HepG2 (cell line): ENCODE data around the gene EMC8. TPM values are rescaled to one million over a fixed set of nuclear protein-coding genes. Genes with fewer than 3 reads are reported as not detected.

ENCODE experiments used
- CHCHD3 ChIP-seq: sonication (generic); formaldehyde crosslinking; IDR thresholded peaks from 2 replicates; pipeline ENCODE4 v1.8.0; 2022; ENCODE audit warnings: mild to moderate bottlenecking, missing genetic modification reagents, moderate library complexity
- EHMT2 ChIP-seq: fragments of 200-600 bp; sonication (generic); IDR thresholded peaks from 2 replicates; pipeline ENCODE4 v1.7.0; 2017; ENCODE audit warnings: antibody characterized with exemption, low read depth, low read length, borderline replicate concordance
- HNRNPLL ChIP-seq: fragments of 200-400 bp; formaldehyde crosslinking; IDR thresholded peaks from 2 replicates; pipeline ENCODE4 v1.6.1; 2017; ENCODE audit warnings: mild to moderate bottlenecking, low read depth, low read length; ENCODE audit not compliant: poor library complexity, severe bottlenecking
- KDM4B ChIP-seq: sonication (generic); formaldehyde crosslinking; IDR thresholded peaks from 2 replicates; pipeline ENCODE4 v1.4.0; 2020; ENCODE audit warnings: missing genetic modification reagents
- MAFF ChIP-seq: IDR thresholded peaks from 2 replicates; pipeline ENCODE4 v1.6.1; 2011; ENCODE audit warnings: low read depth, low read length, improper control_type of control experiment
- MLLT10 ChIP-seq: sonication (generic); formaldehyde crosslinking; IDR thresholded peaks from 2 replicates; pipeline ENCODE4 v1.4.0; 2020; ENCODE audit warnings: missing genetic modification reagents
- NKX3-1 ChIP-seq: sonication (generic); formaldehyde crosslinking; IDR thresholded peaks from 2 replicates; pipeline ENCODE4 v1.5.0; 2020; ENCODE audit warnings: missing genetic modification reagents
- NPAS2 ChIP-seq: sonication (generic); formaldehyde crosslinking; IDR thresholded peaks from 2 replicates; pipeline ENCODE4 v1.8.0; 2022; ENCODE audit warnings: mild to moderate bottlenecking, missing genetic modification reagents, borderline replicate concordance
- NR2F1 ChIP-seq, 2 experiments: fragments of 450-650 bp in 1 of 2; formaldehyde crosslinking in 1 of 2; IDR thresholded peaks; 2 replicates each; pipeline versions ENCODE4 v1.5.0 to v1.6.1; 2016 to 2020; ENCODE audit warnings: mild to moderate bottlenecking in 1 of 2, missing compliant biosample characterization in 1 of 2, missing genetic modification reagents in 1 of 2, moderate library complexity in 1 of 2
- SNAPC2 ChIP-seq: sonication (generic); formaldehyde crosslinking; IDR thresholded peaks from 2 replicates; pipeline ENCODE4 v1.8.1; 2022; ENCODE audit warnings: mild to moderate bottlenecking, missing genetic modification reagents
- SOX5 ChIP-seq: IDR thresholded peaks from 2 replicates; pipeline ENCODE4 v1.6.1; 2016; ENCODE audit warnings: borderline replicate concordance
- TARDBP ChIP-seq: sonication (generic); formaldehyde crosslinking; IDR thresholded peaks from 2 replicates; pipeline ENCODE4 v1.8.0; 2022; ENCODE audit warnings: mild to moderate bottlenecking, missing genetic modification reagents
- TEAD3 ChIP-seq: optimal IDR thresholded peaks from 2 replicates; pipeline ENCODE3; 2016; ENCODE audit warnings: borderline replicate concordance
- XBP1 ChIP-seq: sonication (generic); formaldehyde crosslinking; IDR thresholded peaks from 2 replicates; pipeline ENCODE4 v1.5.0; 2020; ENCODE audit warnings: missing genetic modification reagents
- ZFX ChIP-seq: sonication (generic); formaldehyde crosslinking; IDR thresholded peaks from 2 replicates; pipeline ENCODE4 v1.4.0; 2020; ENCODE audit warnings: mild to moderate bottlenecking, low read depth, missing genetic modification reagents, moderate library complexity
- ZFY ChIP-seq: sonication (generic); formaldehyde crosslinking; IDR thresholded peaks from 2 replicates; pipeline ENCODE4 v1.4.0; 2020; ENCODE audit warnings: missing genetic modification reagents
- ZKSCAN8 ChIP-seq: IDR thresholded peaks from 2 replicates; pipeline ENCODE4 v1.6.1; 2016; ENCODE audit warnings: borderline replicate concordance, missing genetic modification reagents, missing compliant biosample characterization
- ZNF776 ChIP-seq: sonication (generic); formaldehyde crosslinking; IDR thresholded peaks from 2 replicates; pipeline ENCODE4 v1.4.0; 2020; ENCODE audit warnings: mild to moderate bottlenecking, missing genetic modification reagents
- polyA plus RNA-seq, 8 experiments: library from polyadenylated mRNA; depleted of rRNA in 3 of 8; stranded (reverse) in 7 of 8; unstranded in 1 of 8; fragments of >200 nt; fragmentation: Illumina TruSeq in 4 of 8; extraction: Trizol in 4 of 8; gene quantifications; 2 replicates each; pipeline versions ENCODE4 v1.2.1 to v1.2.3, GENCODE V29; 2011 to 2016; ENCODE audit warnings: low read depth in 4 of 8, missing spikeins in 1 of 8, mixed read lengths in 1 of 8; ENCODE audit not compliant: insufficient read depth in 1 of 8
- total RNA-seq, 5 experiments: library from RNA; depleted of rRNA; stranded (reverse); fragments of >200 nt; fragmentation: Illumina TruSeq; extraction: Trizol; gene quantifications; 2 replicates each; pipeline ENCODE4 v1.2.3, GENCODE V29; 2016; ENCODE audit warnings: low read depth in 1 of 5
- TF ChIP-seq, protein P1 (sequence below): sonication (generic); formaldehyde crosslinking; IDR thresholded peaks from 2 replicates; pipeline ENCODE4 v1.5.1; 2020; ENCODE audit warnings: missing genetic modification reagents, mild to moderate bottlenecking, borderline replicate concordance
- TF ChIP-seq, protein P2 (sequence below): sonication (generic); formaldehyde crosslinking; IDR thresholded peaks from 2 replicates; pipeline ENCODE4 v1.8.0; 2022; ENCODE audit warnings: mild to moderate bottlenecking, missing genetic modification reagents, moderate library complexity
- TF ChIP-seq, protein P3 (sequence below): sonication (generic); formaldehyde crosslinking; IDR thresholded peaks from 2 replicates; pipeline ENCODE4 v1.4.0; 2020; ENCODE audit warnings: missing genetic modification reagents, low read depth, mild to moderate bottlenecking, borderline replicate concordance
- TF ChIP-seq, protein P4 (sequence below): sonication (generic); formaldehyde crosslinking; IDR thresholded peaks from 2 replicates; pipeline ENCODE4 v1.4.0; 2020; ENCODE audit warnings: mild to moderate bottlenecking, missing genetic modification reagents

The EMC8 gene
- total and polyA plus RNA-seq, 2 of the 13 experiments (the other 11 are each of a cell fraction or from before 2014, with no cell fraction given) = 55.0 to 76.0 TPM

DNA sequence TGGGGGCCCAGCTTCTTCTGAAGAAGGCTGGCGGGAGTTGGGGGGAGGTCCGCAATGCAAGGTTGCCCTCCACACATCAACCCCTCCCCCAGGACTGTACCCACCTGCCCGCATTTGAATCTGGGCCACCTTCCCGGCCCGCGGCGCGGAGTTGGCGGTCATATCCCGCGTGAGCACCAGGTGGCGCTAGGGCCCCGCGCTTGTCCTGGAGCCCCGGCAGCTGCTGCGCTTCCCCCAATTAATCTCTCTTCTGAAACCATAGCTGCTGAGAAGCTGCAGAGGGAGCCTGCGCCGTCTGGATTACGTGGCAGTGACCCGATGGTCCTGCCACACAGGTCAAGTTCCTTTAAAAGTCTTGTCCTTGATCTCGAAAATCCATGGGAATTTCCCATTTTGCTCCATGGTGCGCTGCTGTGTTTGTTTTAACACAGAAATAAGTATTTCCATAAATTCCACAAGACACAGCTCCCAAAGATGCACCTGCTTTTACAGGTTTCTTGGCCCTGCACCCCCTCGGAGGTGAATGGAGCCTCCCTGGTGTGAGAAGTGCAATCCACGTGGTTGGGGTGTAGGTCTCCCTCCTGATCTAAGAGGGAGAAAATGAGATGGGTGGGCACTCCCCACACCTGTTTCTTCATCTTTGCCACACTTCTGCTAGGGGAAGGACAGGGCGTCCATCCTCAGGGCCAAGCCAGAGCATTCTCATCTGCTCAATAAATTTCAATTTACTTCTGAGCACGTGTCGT is 22.2 kb upstream of the EMC8 start (continued):
- TF ChIP-seq, protein P1, sequence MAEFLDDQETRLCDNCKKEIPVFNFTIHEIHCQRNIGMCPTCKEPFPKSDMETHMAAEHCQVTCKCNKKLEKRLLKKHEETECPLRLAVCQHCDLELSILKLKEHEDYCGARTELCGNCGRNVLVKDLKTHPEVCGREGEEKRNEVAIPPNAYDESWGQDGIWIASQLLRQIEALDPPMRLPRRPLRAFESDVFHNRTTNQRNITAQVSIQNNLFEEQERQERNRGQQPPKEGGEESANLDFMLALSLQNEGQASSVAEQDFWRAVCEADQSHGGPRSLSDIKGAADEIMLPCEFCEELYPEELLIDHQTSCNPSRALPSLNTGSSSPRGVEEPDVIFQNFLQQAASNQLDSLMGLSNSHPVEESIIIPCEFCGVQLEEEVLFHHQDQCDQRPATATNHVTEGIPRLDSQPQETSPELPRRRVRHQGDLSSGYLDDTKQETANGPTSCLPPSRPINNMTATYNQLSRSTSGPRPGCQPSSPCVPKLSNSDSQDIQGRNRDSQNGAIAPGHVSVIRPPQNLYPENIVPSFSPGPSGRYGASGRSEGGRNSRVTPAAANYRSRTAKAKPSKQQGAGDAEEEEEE (CRISPR knock-in tag) = no peak
- TF ChIP-seq ZFX (CRISPR knock-in tag) (no peak), ZFY (CRISPR knock-in tag) (0 out of 2 replicates have a peak, but pooled peaks have one; percentile 18), MLLT10 (no peak), HNRNPLL (peak; percentile 64), EHMT2 (no peak), NKX3-1 (CRISPR knock-in tag) (no peak), MAFF (no peak), TARDBP (CRISPR knock-in tag) (no peak), ZKSCAN8 (0 out of 2 replicates have a peak, but pooled peaks have one; percentile 57), NR2F1 (CRISPR knock-in tag; IDR thresholded peaks at IDR 0.05) (no peak), TEAD3 (CRISPR knock-in tag) (peak; percentile 57), NPAS2 (CRISPR knock-in tag) (no peak), CHCHD3 (CRISPR knock-in tag) (no peak), SOX5 (CRISPR knock-in tag) (no peak), XBP1 (CRISPR knock-in tag) (no peak), SNAPC2 (CRISPR knock-in tag) (no peak), KDM4B (CRISPR knock-in tag) (no peak), ZNF776 (CRISPR knock-in tag) (no peak)
- TF ChIP-seq, protein P2, sequence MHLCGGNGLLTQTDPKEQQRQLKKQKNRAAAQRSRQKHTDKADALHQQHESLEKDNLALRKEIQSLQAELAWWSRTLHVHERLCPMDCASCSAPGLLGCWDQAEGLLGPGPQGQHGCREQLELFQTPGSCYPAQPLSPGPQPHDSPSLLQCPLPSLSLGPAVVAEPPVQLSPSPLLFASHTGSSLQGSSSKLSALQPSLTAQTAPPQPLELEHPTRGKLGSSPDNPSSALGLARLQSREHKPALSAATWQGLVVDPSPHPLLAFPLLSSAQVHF (CRISPR knock-in tag) = no peak
- TF ChIP-seq, protein P3, sequence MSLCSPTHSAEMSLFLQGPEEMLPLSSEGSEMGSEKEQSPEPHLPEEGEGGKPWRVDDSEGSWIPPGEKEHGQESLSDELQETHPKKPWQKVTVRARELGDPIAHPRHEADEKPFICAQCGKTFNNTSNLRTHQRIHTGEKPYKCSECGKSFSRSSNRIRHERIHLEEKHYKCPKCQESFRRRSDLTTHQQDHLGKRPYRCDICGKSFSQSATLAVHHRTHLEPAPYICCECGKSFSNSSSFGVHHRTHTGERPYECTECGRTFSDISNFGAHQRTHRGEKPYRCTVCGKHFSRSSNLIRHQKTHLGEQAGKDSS (CRISPR knock-in tag) = peak; percentile 27; the same call in 1 of the 2 replicates
- TF ChIP-seq, protein P4, sequence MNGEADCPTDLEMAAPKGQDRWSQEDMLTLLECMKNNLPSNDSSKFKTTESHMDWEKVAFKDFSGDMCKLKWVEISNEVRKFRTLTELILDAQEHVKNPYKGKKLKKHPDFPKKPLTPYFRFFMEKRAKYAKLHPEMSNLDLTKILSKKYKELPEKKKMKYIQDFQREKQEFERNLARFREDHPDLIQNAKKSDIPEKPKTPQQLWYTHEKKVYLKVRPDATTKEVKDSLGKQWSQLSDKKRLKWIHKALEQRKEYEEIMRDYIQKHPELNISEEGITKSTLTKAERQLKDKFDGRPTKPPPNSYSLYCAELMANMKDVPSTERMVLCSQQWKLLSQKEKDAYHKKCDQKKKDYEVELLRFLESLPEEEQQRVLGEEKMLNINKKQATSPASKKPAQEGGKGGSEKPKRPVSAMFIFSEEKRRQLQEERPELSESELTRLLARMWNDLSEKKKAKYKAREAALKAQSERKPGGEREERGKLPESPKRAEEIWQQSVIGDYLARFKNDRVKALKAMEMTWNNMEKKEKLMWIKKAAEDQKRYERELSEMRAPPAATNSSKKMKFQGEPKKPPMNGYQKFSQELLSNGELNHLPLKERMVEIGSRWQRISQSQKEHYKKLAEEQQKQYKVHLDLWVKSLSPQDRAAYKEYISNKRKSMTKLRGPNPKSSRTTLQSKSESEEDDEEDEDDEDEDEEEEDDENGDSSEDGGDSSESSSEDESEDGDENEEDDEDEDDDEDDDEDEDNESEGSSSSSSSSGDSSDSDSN (CRISPR knock-in tag) = no peak
